Natural killer cell (primary cell): ENCODE measurements around the gene ADCY2. TPM values are rescaled to one million over a fixed set of nuclear protein-coding genes. Genes with fewer than 3 reads are reported as not detected.

Source experiments
- ATAC-seq, 3 donors: fragments of 150-1000 bp in 2 of 3; fragments of 200-7000 bp in 1 of 3; cut with Tn5 transposase; 1 replicate in 1 of 3; 2 replicates in 2 of 3; pipeline ENCODE4 v1.10.0; 2021; ENCODE audit warnings: mild to moderate bottlenecking in 2 of 3, moderate library complexity in 2 of 3
- DNase-seq, 2 donors: peaks; one replicate each; pipeline versions ENCODE4 v3.0.0 to v3.0.0-alpha.2; 2013 to 2021; ENCODE audit warnings: mixed read lengths in 1 of 2
- H3K27ac ChIP-seq: one replicate; pipeline ENCODE4 v1.5.1; 2013; ENCODE audit warnings: mild to moderate bottlenecking, low read length
- H3K27me3 ChIP-seq: one replicate; pipeline ENCODE4 v1.6.1; 2013; ENCODE audit warnings: low read length; ENCODE audit not compliant: control insufficient read depth, insufficient read depth
- H3K36me3 ChIP-seq: one replicate; pipeline ENCODE4 v1.6.1; 2013; ENCODE audit warnings: low read length; ENCODE audit not compliant: control insufficient read depth, insufficient read depth
- H3K4me1 ChIP-seq: one replicate; pipeline ENCODE4 v1.6.1; 2013; ENCODE audit warnings: low read length; ENCODE audit not compliant: control insufficient read depth, insufficient read depth
- H3K4me3 ChIP-seq: one replicate; pipeline ENCODE4 v1.5.1; 2013; ENCODE audit warnings: low read length
- H3K9me3 ChIP-seq: one replicate; pipeline ENCODE4 v1.6.1; 2013; ENCODE audit warnings: low read length; ENCODE audit not compliant: control insufficient read depth, insufficient read depth
- H3K27ac Mint-ChIP-seq, 2 donors: one replicate each; pipeline ENCODE4 v1.8.0; 2022; ENCODE audit warnings: mild to moderate bottlenecking in 2 of 2, mixed read lengths in 2 of 2, moderate library complexity in 1 of 2
- H3K27me3 Mint-ChIP-seq, 2 donors: one replicate each; pipeline ENCODE4 v1.8.0; 2022; ENCODE audit warnings: low read depth in 2 of 2, mixed read lengths in 2 of 2
- H3K36me3 Mint-ChIP-seq: one replicate; pipeline ENCODE4 v1.8.0; 2022; ENCODE audit warnings: mixed read lengths
- H3K4me1 Mint-ChIP-seq, 2 donors: one replicate each; pipeline ENCODE4 v1.8.0; 2022; ENCODE audit warnings: mixed read lengths in 2 of 2
- H3K4me3 Mint-ChIP-seq: one replicate; pipeline ENCODE4 v1.8.0; 2022; ENCODE audit warnings: mild to moderate bottlenecking, moderate library complexity, mixed read lengths
- H3K9me3 Mint-ChIP-seq, 2 donors: one replicate each; pipeline ENCODE4 v1.8.0; 2022; ENCODE audit warnings: mixed read lengths in 2 of 2
- WGBS: methylation state at CpG from one replicate; pipeline ENCODE4 v1.1.7; 2013; ENCODE audit warnings: missing lambda C conversion rate; ENCODE audit not compliant: insufficient coverage; 5-methylcytosine and 5-hydroxymethylcytosine counted together
- intact Hi-C: fragments of 100-400 bp; cut with micrococcal nuclease; formaldehyde crosslinking; loops from one replicate; pipeline ENCODE4 v1.14.2; 2022
- total RNA-seq, 4 donors: library from RNA; stranded (reverse); fragments of 120-200 nt in 1 of 4; gene quantifications; one replicate each; pipeline versions ENCODE4 v1.2.3 to v1.2.4, GENCODE V29; 2013 to 2022
- TF ChIP-seq, protein P1 (sequence below): fragments of 200-600 bp; IDR thresholded peaks from one replicate; pipeline ENCODE4 v1.8.0; 2022; ENCODE audit warnings: antibody characterized with exemption

ADCY2 gene
- total RNA-seq, 3 donors from 2014 or later (not counting 1 experiment from before 2014, with no cell fraction given): not detected

DNA sequence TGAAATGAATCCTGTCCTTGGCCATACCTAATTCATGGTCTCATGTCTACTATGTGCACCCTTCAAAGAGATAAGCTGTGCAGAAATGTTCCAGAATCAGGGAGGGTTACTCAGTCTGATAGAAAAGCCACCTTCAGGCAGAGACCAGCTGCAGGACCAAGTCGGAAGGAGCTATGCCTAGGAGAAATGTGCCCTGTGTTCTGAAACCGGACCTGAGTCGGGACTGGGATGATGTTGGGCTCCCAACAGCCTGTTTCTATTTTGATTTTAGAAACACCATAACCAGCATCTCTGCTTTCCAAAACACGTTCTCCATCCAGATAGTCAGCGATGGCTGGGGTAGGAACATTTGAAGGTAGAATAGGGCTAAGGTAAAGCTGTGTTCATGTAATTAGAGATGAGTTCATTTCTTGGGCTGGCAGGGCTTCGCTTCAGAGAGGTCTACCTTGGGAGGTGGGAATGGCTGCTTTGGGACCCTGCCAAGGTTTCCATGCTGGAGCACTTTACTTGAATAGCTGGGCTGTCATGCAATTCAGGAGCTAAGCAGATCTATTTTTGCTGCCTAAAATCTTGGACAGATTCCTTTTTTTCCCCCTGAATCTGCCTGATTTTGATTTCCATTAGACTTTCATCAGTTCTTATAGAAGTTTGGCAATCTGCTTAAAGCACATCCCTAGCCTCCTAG is 2.8 kb downstream of the ADCY2 start:
- no peak for DNase-seq
- H3K4me3 Mint-ChIP-seq: no peak overlapping the region

DNA sequence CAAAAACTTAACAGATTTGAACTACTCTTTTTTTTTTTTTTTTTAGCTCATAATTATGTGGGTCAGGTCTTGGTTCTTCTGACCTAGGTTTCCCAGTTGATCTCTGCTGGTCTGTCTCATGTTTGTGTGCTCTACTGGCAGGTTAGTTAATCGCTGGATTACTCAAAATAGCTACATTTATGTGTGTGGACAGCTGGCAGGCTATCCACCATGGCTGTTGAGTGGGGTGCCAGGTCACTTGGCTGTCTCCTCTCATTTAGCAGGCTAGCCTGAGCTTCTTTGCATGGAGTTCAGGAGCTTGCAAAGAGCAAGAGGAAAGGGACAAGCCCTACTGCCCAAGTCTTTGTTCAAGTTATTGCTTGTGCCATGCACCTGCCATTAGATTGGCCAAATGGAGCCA is 9.3 kb downstream of the ADCY2 start:
- no peaks in the 10 kb centered on the region for H3K27me3 ChIP-seq
- Mint-ChIP-seq H3K9me3 (peaks cover 4 to 6% of the 10 kb centered on the region in 2 donors), H3K27me3 (no peaks in the 10 kb centered on the region), H3K36me3 (no peaks in the 10 kb centered on the region), H3K4me1 (no peaks in the 10 kb centered on the region), H3K27ac (no peak overlapping the region), H3K4me3 (no peak overlapping the region)
- TF ChIP-seq, protein P1, sequence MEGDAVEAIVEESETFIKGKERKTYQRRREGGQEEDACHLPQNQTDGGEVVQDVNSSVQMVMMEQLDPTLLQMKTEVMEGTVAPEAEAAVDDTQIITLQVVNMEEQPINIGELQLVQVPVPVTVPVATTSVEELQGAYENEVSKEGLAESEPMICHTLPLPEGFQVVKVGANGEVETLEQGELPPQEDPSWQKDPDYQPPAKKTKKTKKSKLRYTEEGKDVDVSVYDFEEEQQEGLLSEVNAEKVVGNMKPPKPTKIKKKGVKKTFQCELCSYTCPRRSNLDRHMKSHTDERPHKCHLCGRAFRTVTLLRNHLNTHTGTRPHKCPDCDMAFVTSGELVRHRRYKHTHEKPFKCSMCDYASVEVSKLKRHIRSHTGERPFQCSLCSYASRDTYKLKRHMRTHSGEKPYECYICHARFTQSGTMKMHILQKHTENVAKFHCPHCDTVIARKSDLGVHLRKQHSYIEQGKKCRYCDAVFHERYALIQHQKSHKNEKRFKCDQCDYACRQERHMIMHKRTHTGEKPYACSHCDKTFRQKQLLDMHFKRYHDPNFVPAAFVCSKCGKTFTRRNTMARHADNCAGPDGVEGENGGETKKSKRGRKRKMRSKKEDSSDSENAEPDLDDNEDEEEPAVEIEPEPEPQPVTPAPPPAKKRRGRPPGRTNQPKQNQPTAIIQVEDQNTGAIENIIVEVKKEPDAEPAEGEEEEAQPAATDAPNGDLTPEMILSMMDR: no peak
- H3K9me3 ChIP-seq: no peaks in the 10 kb centered on the region
- H3K4me1 ChIP-seq: no peaks in the 10 kb centered on the region
- no peaks in the 10 kb centered on the region for H3K36me3 ChIP-seq
- 70% methylated on average over 1 of the region's 1 CpG for WGBS
- DNase-seq: no peak
- H3K27ac ChIP-seq: no peak overlapping the region
- intact Hi-C loops: no loop called here
- no peak for ATAC-seq
- no peak overlapping the region for H3K4me3 ChIP-seq

More for the DNA sequence above, 2.8 kb downstream of the ADCY2 start:
- H3K4me3 ChIP-seq: no peak overlapping the region
- H3K27me3 Mint-ChIP-seq: peaks cover 22 to 28% of the 10 kb centered on the region in 2 donors
- peaks cover 16% of the 10 kb centered on the region for H3K27me3 ChIP-seq
- no peak overlapping the region for H3K27ac Mint-ChIP-seq
- H3K9me3 Mint-ChIP-seq: no peaks in the 10 kb centered on the region
- H3K9me3 ChIP-seq: no peaks in the 10 kb centered on the region
- WGBS: 90% methylated on average over 6 of the region's 6 CpGs
- no peak for ATAC-seq
- H3K27ac ChIP-seq: no peak overlapping the region
- TF ChIP-seq, protein P1: no peak
- no peaks in the 10 kb centered on the region for H3K36me3 Mint-ChIP-seq
- no peaks in the 10 kb centered on the region for H3K36me3 ChIP-seq
- no peaks in the 10 kb centered on the region for H3K4me1 Mint-ChIP-seq
- H3K4me1 ChIP-seq: no peaks in the 10 kb centered on the region
- intact Hi-C loops: no loop called here

DNA sequence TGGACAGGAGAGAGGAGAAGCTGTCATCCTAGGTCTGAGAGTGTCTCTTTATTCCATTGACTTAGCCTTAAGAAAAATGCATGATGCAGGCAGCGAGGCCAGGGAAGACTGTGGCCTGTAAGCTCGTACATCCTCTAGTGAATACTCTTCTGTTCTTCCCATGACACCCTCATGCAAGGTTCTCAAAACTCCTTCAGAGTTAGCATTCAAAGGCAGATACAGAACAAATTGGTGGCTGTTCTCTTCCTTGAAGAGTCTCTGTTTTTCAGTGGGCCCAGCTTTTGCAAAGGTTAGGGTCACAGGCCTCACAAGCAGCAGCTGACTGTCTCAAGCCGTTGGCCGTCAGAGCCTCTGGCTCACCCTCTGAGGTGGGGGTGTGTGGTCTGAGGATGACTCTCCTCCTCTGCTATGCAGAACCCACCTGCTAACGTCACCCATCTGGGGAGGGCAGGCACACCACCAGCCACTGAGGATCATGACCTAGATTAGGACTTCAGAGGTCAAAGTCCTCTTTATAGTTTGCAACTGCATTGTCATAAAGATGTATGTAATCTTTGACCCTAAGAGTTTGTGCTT is 15.1 kb downstream of the ADCY2 start:
- no peak overlapping the region for H3K27ac Mint-ChIP-seq
- no peaks in the 10 kb centered on the region for H3K4me1 Mint-ChIP-seq
- TF ChIP-seq, protein P1: no peak
- 85% methylated on average over 4 of the region's 5 CpGs for WGBS
- H3K27me3 Mint-ChIP-seq: no peaks in the 10 kb centered on the region
- intact Hi-C loops: no loop called here
- Histone ChIP-seq H3K27ac (no peak overlapping the region), H3K4me1 (no peaks in the 10 kb centered on the region), H3K36me3 (no peaks in the 10 kb centered on the region), H3K4me3 (no peak overlapping the region), H3K27me3 (no peaks in the 10 kb centered on the region), H3K9me3 (no peaks in the 10 kb centered on the region)
- ATAC-seq (no peak), DNase-seq (no peak)
- H3K36me3 Mint-ChIP-seq: no peaks in the 10 kb centered on the region
- peaks cover 4 to 11% of the 10 kb centered on the region in 2 donors for H3K9me3 Mint-ChIP-seq
- no peak overlapping the region for H3K4me3 Mint-ChIP-seq
